HCT116 (cell line): ENCODE results near the gene NXPE4. TPM values are rescaled to one million over a fixed set of nuclear protein-coding genes. Genes with fewer than 3 reads are reported as not detected.

Experiments
- ATAC-seq: fragments of 200-7000 bp; cut with Tn5 transposase; 2 replicates; pipeline ENCODE4 v1.9.1; 2020; ENCODE audit warnings: mild to moderate bottlenecking, moderate library complexity
- BruUV-seq: library from RNA; stranded (reverse); fragments of 400-500 nt; replicated peaks from 2 replicates; lab custom pipeline; 2021; lab: Mats Ljungman, UMichigan
- CTCF ChIA-PET: fragments of 300-600 bp; sonication (Branson Sonifier 250); formaldehyde crosslinking; loops from one replicate; lab custom pipeline; 2021; ENCODE audit warnings: antibody characterized with exemption; lab: Charles Lee
- POLR2A ChIA-PET: fragments of 300-600, 350-600 bp; sonication (Branson Sonifier 250); formaldehyde crosslinking; loops from one replicate; lab custom pipeline; 2021; ENCODE audit warnings: antibody characterized with exemption; lab: Charles Lee
- RAD21 ChIA-PET, 2 experiments: fragments of 300-600 bp; sonication (Branson Sonifier 250); formaldehyde crosslinking; loops; one replicate each; lab custom pipeline; 2023; ENCODE audit warnings: low total read pairs in 2 of 2; ENCODE audit not compliant: uncharacterized antibody in 2 of 2, unreplicated experiment in 2 of 2, low non-redundant PET in 1 of 2; lab: Charles Lee
- DNase-seq: peaks from one replicate; pipeline ENCODE4 v3.0.0-alpha.2; 2010; ENCODE audit warnings: low read depth, low spot score
- H2AFZ ChIP-seq: fragments of 200-600 bp; shearing (Covaris generic), sonication (generic); 2 replicates; pipeline ENCODE4 v1.6.1; 2017; ENCODE audit warnings: low read depth, mixed run types, mixed read lengths, antibody characterized with exemption, low read length; ENCODE audit not compliant: poor library complexity, severe bottlenecking
- H3K27ac ChIP-seq: 2 replicates; pipeline ENCODE4 v1.5.1; 2012; ENCODE audit warnings: low read depth, low read length
- H3K27me3 ChIP-seq: fragments of 200-600 bp; sonication (generic); 2 replicates; pipeline ENCODE4 v1.6.1; 2016; ENCODE audit warnings: mixed run types, low read length, mixed read lengths; ENCODE audit not compliant: insufficient read depth
- H3K36me3 ChIP-seq, 2 experiments: fragments of 200-500 bp in 1 of 2; fragments of 200-600 bp in 1 of 2; sonication (Bioruptor generic) in 1 of 2; sonication (generic) in 1 of 2; 2 replicates each; pipeline versions ENCODE4 v1.5.1 to v1.6.1; 2014 to 2016; ENCODE audit warnings: low read length in 2 of 2, inconsistent platforms in 1 of 2, mixed read lengths in 1 of 2, mixed run types in 1 of 2; ENCODE audit not compliant: insufficient read depth in 2 of 2, control insufficient read depth in 1 of 2
- H3K4me1 ChIP-seq, 2 experiments: fragments of 200-600 bp in 1 of 2; sonication (generic) in 1 of 2; 2 replicates each; pipeline versions ENCODE4 v1.5.1 to v1.6.1; 2012 to 2017; ENCODE audit warnings: low read length in 2 of 2, inconsistent platforms in 1 of 2, mild to moderate bottlenecking in 1 of 2, mixed read lengths in 1 of 2, mixed run types in 1 of 2, moderate library complexity in 1 of 2; ENCODE audit not compliant: insufficient read depth in 2 of 2, control insufficient read depth in 1 of 2
- H3K4me2 ChIP-seq: fragments of 200-600 bp; sonication (generic); 2 replicates; pipeline ENCODE4 v1.6.1; 2017; ENCODE audit warnings: mixed run types, low read length, mixed read lengths
- H3K4me3 ChIP-seq, 2 experiments: fragments of 200-600 bp in 1 of 2; sonication (generic) in 1 of 2; replicated peaks in 1 of 2; 2 replicates each; pipeline ENCODE4 v1.5.1; 2011 to 2016; ENCODE audit warnings: low read length in 2 of 2, control low read depth in 1 of 2, low read depth in 1 of 2, mild to moderate bottlenecking in 1 of 2, mixed read lengths in 1 of 2, mixed run types in 1 of 2
- H3K79me2 ChIP-seq: fragments of 200-600 bp; sonication (generic); 2 replicates; pipeline ENCODE4 v1.6.1; 2017; ENCODE audit warnings: mild to moderate bottlenecking, mixed run types, low read length, moderate library complexity, mixed read lengths; ENCODE audit not compliant: insufficient read depth
- H3K9ac ChIP-seq: fragments of 200-600 bp; sonication (generic); 2 replicates; pipeline ENCODE4 v1.6.1; 2016; ENCODE audit warnings: low read length, mixed read lengths
- H3K9me2 ChIP-seq: fragments of 200-600 bp; sonication (generic), shearing (Covaris generic); 2 replicates; pipeline ENCODE4 v1.6.1; 2017; ENCODE audit warnings: mixed run types, mild to moderate bottlenecking, moderate library complexity; ENCODE audit not compliant: insufficient read depth
- H3K9me3 ChIP-seq, 2 experiments: fragments of 200-500 bp in 1 of 2; fragments of 200-600 bp in 1 of 2; sonication (Bioruptor generic) in 1 of 2; sonication (generic) in 1 of 2; 2 replicates each; pipeline ENCODE4 v1.6.1; 2014 to 2017; ENCODE audit warnings: low read length in 2 of 2, mixed read lengths in 2 of 2, inconsistent platforms in 1 of 2, low read depth in 1 of 2, mild to moderate bottlenecking in 1 of 2, mixed run types in 1 of 2, moderate library complexity in 1 of 2; ENCODE audit not compliant: control insufficient read depth in 1 of 2, insufficient read depth in 1 of 2
- H4K20me1 ChIP-seq: fragments of 200-600 bp; sonication (generic), shearing (Covaris generic); 2 replicates; pipeline ENCODE4 v1.6.1; 2017; ENCODE audit warnings: mixed run types, mild to moderate bottlenecking, moderate library complexity; ENCODE audit not compliant: insufficient read depth
- ATF3 ChIP-seq: IDR thresholded peaks from 2 replicates; pipeline ENCODE4 v1.6.1; 2012
- CBX3 ChIP-seq: IDR thresholded peaks from 2 replicates; pipeline ENCODE4 v1.6.1; 2012; ENCODE audit warnings: low read depth
- CEBPB ChIP-seq: IDR thresholded peaks from 2 replicates; pipeline ENCODE4 v1.6.1; 2012; ENCODE audit warnings: low read depth
- CTCF ChIP-seq, 3 experiments: fragments of 200-600 bp in 1 of 3; sonication (generic) in 1 of 3; IDR thresholded peaks in 2 of 3; conservative IDR thresholded peaks in 1 of 3; 2 replicates each; pipeline ENCODE4 v1.5.1; 2012 to 2017; ENCODE audit warnings: low read depth in 2 of 3, low read length in 2 of 3, antibody characterized with exemption in 1 of 3, borderline replicate concordance in 1 of 3, control low read depth in 1 of 3, mild to moderate bottlenecking in 1 of 3, mixed read lengths in 1 of 3, mixed run types in 1 of 3, moderate library complexity in 1 of 3; ENCODE audit not compliant: insufficient read depth in 1 of 3
- ELF1 ChIP-seq: IDR thresholded peaks from 2 replicates; pipeline ENCODE4 v1.6.1; 2012; ENCODE audit warnings: low read depth, borderline replicate concordance
- EZH2 ChIP-seq: fragments of 200-600 bp; sonication (generic); IDR thresholded peaks from 2 replicates; pipeline ENCODE4 v1.6.1; 2017; ENCODE audit warnings: antibody characterized with exemption, mixed run types
- FOSL1 ChIP-seq: IDR thresholded peaks from 2 replicates; pipeline ENCODE4 v1.6.1; 2012; ENCODE audit warnings: low read depth
- JUND ChIP-seq: IDR thresholded peaks from 2 replicates; pipeline ENCODE4 v1.6.1; 2012
- MAX ChIP-seq: IDR thresholded peaks from 2 replicates; pipeline ENCODE4 v1.6.1; 2012
- POLR2A ChIP-seq: IDR thresholded peaks from 2 replicates; pipeline ENCODE4 v1.7.0; 2011; ENCODE audit warnings: borderline replicate concordance; ENCODE audit not compliant: insufficient read depth, insufficient read length; ENCODE audit errors: extremely low read depth
- REST ChIP-seq: IDR thresholded peaks from 2 replicates; pipeline ENCODE4 v1.6.1; 2012; ENCODE audit warnings: low read depth
- SP1 ChIP-seq: IDR thresholded peaks from 2 replicates; pipeline ENCODE4 v1.6.1; 2012; ENCODE audit warnings: low read depth
- SRF ChIP-seq: IDR thresholded peaks from 2 replicates; pipeline ENCODE4 v1.6.1; 2012; ENCODE audit warnings: low read depth
- ZFX ChIP-seq: fragments of 450-650 bp; IDR thresholded peaks from 2 replicates; pipeline ENCODE4 v1.6.1; 2017
- intact Hi-C: fragments of 100-400 bp; cut with micrococcal nuclease; formaldehyde crosslinking; loops from 2 replicates; pipeline ENCODE4 v1.10.0; 2022
- total RNA-seq: library from RNA; stranded (reverse); gene quantifications from one replicate; pipeline ENCODE4 v1.2.1, GENCODE V29; 2021; ENCODE audit not compliant: unreplicated experiment

NXPE4 gene
- total RNA-seq, 1 experiment from 2014 or later, result not detected

- ChIA-PET CTCF (no interaction called here), RAD21 (no interaction called here), POLR2A (no interaction called here)
- Histone ChIP-seq H3K9me2 (no peaks in the 10 kb centered on the region), H3K9ac (no peak overlapping the region), H3K4me2 (no peak overlapping the region), H3K4me1 (no peaks in the 10 kb centered on the region), H3K36me3 (no peaks in the 10 kb centered on the region), H3K4me3 (no peak overlapping the region), H2AFZ (no peak overlapping the region), H3K27me3 (no peaks in the 10 kb centered on the region), H3K27ac (no peak overlapping the region), H3K79me2 (no peaks in the 10 kb centered on the region), H3K9me3 (no peaks in the 10 kb centered on the region; a peak in 2 of 4 replicates), H4K20me1 (no peaks in the 10 kb centered on the region)
- DNase-seq, result no peak
- ATAC-seq, result no peak
- TF ChIP-seq ATF3 (no peak), JUND (no peak), REST (no peak), FOSL1 (no peak), MAX (no peak), ELF1 (no peak), CTCF (IDR thresholded peaks at IDR 0.05 in 2 of 3, conservative IDR thresholded peaks at IDR 0.05 in 1 of 3; ENCODE audit: borderline replicate concordance in 1 of 3, insufficient read depth in 1 of 3, low read depth in 2 of 3, low read length in 2 of 3) (no peak), ZFX (no peak), CEBPB (no peak), POLR2A (no peak), EZH2 (no peak), CBX3 (no peak), SP1 (no peak), SRF (no peak)
- intact Hi-C loops, result no loop called here
- no TSS peak for BruUV-seq
Observed at GRCh38 chr11:114606003-114606801, 10.6 kb upstream of the NXPE4 start.
